Nephron progenitor cell (in vitro differentiated cells): ENCODE results near the gene CHMP1B.

Experiments used
- DNase-seq: peaks from one replicate; pipeline ENCODE4 v3.0.0; 2021
- H3K27ac Mint-ChIP-seq: 2 replicates; pipeline ENCODE4 v1.8.0; 2021; ENCODE audit warnings: mild to moderate bottlenecking, moderate library complexity, mixed read lengths
- H3K27me3 Mint-ChIP-seq: 2 replicates; pipeline ENCODE4 v1.8.0; 2021; ENCODE audit warnings: mild to moderate bottlenecking, low read depth, mixed read lengths; ENCODE audit not compliant: poor library complexity
- H3K36me3 Mint-ChIP-seq: 2 replicates; pipeline ENCODE4 v1.8.0; 2021; ENCODE audit warnings: low read depth, mixed read lengths
- H3K4me1 Mint-ChIP-seq: 2 replicates; pipeline ENCODE4 v1.8.0; 2021; ENCODE audit warnings: mixed read lengths
- H3K4me3 Mint-ChIP-seq: 2 replicates; pipeline ENCODE4 v1.8.0; 2021; ENCODE audit warnings: mild to moderate bottlenecking, moderate library complexity, mixed read lengths
- H3K9me3 Mint-ChIP-seq: 2 replicates; pipeline ENCODE4 v1.8.0; 2021; ENCODE audit warnings: mild to moderate bottlenecking, moderate library complexity, mixed read lengths
- TF ChIP-seq, protein P1 (sequence below): fragments of 200-600 bp; sonication (generic); IDR thresholded peaks from 2 replicates; pipeline ENCODE4 v1.5.0; 2021; ENCODE audit warnings: antibody characterized with exemption

The CHMP1B gene

DNA sequence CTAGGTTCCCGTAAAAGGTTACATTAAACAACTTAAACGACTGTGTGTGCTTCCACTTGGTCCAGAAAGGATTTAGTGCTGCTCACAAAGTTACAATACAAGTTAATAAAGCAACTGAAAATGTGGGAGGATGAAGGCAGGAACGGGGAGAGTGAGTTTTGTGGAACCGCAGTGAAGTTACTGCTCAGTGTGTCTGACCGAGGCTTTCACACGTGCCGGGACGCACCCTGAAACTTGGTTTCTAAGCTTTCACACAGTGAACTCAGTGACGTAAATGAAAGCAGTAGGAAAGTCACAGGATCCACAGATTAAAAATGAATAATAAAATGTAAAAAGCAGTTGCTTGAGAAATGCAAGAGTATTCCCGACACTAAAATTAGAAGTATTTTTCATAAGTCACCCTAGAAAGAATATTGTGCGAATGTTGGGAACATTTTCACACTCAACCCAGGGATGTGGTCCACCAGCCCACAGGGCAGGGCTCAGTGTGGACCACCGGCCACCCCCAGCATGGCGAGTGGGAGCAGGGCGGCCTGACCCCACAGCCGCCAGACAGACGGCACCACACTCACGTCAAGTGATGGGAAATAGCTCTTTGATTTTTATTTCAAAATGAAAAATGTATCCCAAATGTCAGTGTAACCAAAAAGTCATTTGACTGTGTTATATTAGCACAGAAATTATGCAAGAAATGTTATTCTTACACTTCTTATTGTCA, 32.6 kb upstream of the CHMP1B start:
- DNase-seq, result no peak
- Mint-ChIP-seq H3K27me3 (no peaks in the 10 kb centered on the region), H3K27ac (no peak overlapping the region), H3K36me3 (peaks cover 5% of the 10 kb centered on the region), H3K4me3 (no peak overlapping the region), H3K4me1 (peaks cover 9% of the 10 kb centered on the region), H3K9me3 (peaks cover 6% of the 10 kb centered on the region)
- TF ChIP-seq, protein P1, sequence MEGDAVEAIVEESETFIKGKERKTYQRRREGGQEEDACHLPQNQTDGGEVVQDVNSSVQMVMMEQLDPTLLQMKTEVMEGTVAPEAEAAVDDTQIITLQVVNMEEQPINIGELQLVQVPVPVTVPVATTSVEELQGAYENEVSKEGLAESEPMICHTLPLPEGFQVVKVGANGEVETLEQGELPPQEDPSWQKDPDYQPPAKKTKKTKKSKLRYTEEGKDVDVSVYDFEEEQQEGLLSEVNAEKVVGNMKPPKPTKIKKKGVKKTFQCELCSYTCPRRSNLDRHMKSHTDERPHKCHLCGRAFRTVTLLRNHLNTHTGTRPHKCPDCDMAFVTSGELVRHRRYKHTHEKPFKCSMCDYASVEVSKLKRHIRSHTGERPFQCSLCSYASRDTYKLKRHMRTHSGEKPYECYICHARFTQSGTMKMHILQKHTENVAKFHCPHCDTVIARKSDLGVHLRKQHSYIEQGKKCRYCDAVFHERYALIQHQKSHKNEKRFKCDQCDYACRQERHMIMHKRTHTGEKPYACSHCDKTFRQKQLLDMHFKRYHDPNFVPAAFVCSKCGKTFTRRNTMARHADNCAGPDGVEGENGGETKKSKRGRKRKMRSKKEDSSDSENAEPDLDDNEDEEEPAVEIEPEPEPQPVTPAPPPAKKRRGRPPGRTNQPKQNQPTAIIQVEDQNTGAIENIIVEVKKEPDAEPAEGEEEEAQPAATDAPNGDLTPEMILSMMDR, result no peak

DNA sequence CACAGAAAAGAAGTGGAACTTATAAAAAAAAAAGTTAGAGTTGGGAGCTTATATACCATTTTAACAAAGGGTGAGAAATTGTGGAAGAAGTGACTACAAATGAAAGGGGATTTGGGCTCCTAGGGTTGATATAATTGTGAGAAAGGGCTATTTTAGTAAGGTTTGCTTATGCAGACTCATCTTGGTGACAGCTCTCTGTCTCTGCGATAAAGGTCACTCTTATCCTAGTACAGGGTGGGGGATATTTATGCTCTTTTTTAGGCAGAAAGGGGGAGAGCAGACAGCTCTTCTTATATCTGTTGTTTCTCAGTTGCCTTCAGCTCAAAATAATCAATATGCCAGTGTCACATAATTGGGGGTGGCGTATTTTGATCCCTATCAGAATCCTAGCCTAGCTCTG, 31.3 kb upstream of the CHMP1B start:
- TF ChIP-seq, protein P1, result no peak
- DNase-seq, result no peak
- Mint-ChIP-seq H3K4me1 (peaks cover 9% of the 10 kb centered on the region), H3K27ac (no peak overlapping the region), H3K9me3 (peaks cover 6% of the 10 kb centered on the region), H3K27me3 (no peaks in the 10 kb centered on the region), H3K4me3 (no peak overlapping the region), H3K36me3 (peaks cover 5% of the 10 kb centered on the region)

DNA sequence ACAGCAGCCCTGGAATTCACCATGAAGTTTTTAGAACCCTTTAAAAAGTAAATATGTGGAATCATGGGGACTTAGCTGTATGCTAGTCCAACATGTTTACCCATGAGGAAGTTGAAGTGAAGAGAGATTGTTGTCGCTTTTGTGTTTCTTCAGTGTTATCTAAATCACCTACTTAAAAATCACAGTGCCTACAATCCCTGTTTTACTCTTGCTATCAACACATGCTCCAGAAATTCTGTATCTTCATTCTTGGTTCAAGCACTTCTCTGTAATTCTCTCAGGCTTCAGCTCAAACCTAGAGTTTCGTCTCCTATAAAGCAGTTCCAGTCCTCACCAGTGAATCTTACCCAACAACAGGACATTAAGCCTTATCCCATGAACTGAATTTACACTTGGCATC, 30.5 kb upstream of the CHMP1B start:
- no peak overlapping the region for H3K27ac Mint-ChIP-seq
- no peaks in the 10 kb centered on the region for H3K27me3 Mint-ChIP-seq
- peaks cover 6% of the 10 kb centered on the region for H3K9me3 Mint-ChIP-seq
- H3K36me3 Mint-ChIP-seq, result peaks cover 5% of the 10 kb centered on the region
- TF ChIP-seq, protein P1, result no peak
- H3K4me3 Mint-ChIP-seq, result no peak overlapping the region
- H3K4me1 Mint-ChIP-seq, result peaks cover 9% of the 10 kb centered on the region
- no peak for DNase-seq

DNA sequence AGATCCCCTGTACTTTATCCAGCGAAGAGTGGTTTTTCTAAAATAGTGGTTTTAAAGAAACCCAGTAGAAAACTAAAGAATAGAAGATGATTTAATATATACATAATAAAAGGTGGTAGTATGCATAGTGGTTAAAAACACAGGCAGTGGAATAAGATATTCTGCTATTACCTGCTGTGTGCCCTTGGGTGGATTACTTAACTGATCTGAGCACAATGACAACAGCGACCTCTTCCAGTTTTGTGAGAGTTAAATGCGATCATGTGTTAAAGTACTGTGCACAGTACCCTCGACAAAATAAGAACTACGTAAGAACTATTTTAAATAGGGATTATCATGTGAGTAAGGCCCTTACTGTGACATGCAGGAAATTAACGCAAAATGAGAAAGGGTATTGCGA, 30.0 kb upstream of the CHMP1B start:
- peaks cover 9% of the 10 kb centered on the region for H3K4me1 Mint-ChIP-seq
- no peak overlapping the region for H3K4me3 Mint-ChIP-seq
- TF ChIP-seq, protein P1, result no peak
- H3K27me3 Mint-ChIP-seq, result no peaks in the 10 kb centered on the region
- peaks cover 5% of the 10 kb centered on the region for H3K36me3 Mint-ChIP-seq
- H3K27ac Mint-ChIP-seq, result no peak overlapping the region
- DNase-seq, result no peak
- H3K9me3 Mint-ChIP-seq, result peaks cover 6% of the 10 kb centered on the region

DNA sequence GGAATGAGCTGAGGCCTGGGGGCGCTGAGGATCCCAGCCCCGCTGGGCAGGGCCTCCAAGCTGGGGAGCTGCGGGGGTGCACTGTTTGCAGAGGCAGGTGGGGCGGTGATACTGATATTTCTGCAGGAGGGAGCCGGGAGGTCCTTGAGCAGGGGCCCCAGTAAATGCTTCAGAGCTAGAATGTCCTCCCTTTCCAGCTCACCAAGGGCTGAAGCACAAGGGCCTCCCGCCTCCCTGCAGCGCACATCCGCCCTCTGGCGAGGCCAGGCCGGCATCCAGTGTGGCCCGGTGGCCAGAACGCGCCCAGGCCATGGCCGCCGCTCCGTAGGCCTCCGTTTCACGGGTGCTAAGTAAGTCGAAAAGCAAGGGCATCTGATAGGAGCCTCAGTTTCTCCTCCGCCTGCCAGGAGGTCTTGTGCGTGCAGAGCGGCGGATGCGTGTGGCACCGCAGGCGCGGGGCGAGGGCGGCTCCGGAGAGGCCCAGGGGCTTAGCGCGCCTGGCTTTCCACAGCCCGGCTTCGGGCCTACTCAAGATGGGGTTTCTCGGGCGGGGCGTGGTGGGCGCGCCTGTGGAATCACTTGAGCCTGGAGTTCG, 29.5 kb upstream of the CHMP1B start:
- TF ChIP-seq, protein P1, result no peak
- no peak for DNase-seq
- Mint-ChIP-seq H3K27ac (no peak overlapping the region), H3K4me3 (no peak overlapping the region), H3K9me3 (peaks cover 6% of the 10 kb centered on the region), H3K36me3 (peaks cover 10% of the 10 kb centered on the region), H3K4me1 (peaks cover 9% of the 10 kb centered on the region), H3K27me3 (no peaks in the 10 kb centered on the region)

DNA sequence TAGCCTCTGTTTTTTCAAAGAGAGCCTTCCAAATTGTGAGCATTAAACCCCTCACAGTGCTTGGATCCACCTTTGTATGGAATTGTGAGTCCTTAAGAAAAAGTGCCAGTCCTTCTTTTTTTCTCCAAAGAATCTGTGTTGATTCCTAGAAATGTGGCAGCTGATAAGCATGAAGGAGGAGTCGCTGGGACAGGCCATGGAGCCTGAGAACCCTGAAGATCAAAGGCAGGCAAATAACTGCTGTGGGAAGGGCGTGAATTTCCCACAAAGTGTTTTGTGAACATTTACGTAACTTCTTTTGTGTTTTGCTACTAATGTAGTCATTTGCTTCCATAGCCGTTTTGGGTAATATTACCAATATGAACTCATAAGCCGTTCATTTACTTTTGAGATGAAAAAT, 27.7 kb upstream of the CHMP1B start:
- Mint-ChIP-seq H3K27me3 (no peaks in the 10 kb centered on the region), H3K36me3 (peaks cover 16% of the 10 kb centered on the region), H3K4me3 (no peak overlapping the region), H3K9me3 (peaks cover 6% of the 10 kb centered on the region), H3K27ac (peak overlapping the region; percentile 87), H3K4me1 (peaks cover 9% of the 10 kb centered on the region)
- TF ChIP-seq, protein P1, result no peak
- DNase-seq, result no peak
